Right hindlimb (tissue), 1 donor: ENCODE measurements around the gene CTDSP1.

ENCODE experiments used
- DNase-seq: peaks from one replicate; pipeline ENCODE4 v3.0.0-alpha.2; 2018

Gene CTDSP1

DNA sequence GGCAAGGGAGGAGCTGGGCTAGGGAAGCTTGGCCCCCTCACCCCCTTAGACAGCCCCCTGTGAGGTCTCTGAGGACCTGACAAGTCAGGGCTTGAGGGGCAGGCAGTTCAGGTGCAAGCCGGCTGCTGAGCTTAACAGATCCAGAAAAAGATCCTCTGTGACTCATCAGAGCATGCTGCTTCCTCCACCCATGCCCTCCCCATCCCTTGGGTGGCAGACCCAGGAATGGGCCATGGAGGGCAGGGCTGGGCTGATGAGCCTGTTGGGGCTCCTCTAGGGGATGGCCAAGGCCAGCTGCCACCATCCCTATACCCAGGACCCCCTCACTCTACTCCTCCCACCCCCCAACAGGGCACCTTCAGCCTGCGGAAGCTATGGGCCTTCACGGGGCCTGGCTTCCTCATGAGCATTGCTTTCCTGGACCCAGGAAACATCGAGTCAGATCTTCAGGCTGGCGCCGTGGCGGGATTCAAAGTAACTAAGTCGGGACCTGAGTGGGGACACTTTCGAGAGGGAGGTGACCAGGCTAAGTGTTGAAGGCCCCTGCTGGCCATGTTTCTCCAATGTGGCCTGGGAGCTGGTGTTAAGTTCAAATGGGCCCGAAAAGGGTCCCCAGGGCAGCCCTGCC is 15.7 kb upstream of the CTDSP1 start:
- no peak for DNase-seq

DNA sequence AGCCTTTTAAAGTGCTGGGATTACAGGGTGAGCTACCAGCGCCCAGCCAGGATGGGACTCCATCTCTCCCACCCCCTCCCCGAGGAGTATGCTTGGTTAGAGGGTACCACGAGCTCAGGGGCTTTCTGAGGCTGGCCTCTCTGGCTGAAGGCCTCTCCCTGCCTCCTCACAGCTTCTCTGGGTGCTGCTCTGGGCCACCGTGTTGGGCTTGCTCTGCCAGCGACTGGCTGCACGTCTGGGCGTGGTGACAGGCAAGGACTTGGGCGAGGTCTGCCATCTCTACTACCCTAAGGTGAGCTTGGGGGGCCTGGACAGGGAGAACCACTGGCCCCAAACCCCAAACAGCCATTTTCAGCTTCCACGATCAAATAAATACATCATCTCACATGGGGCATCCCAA is 14.7 kb upstream of the CTDSP1 start:
- DNase-seq: no peak

DNA sequence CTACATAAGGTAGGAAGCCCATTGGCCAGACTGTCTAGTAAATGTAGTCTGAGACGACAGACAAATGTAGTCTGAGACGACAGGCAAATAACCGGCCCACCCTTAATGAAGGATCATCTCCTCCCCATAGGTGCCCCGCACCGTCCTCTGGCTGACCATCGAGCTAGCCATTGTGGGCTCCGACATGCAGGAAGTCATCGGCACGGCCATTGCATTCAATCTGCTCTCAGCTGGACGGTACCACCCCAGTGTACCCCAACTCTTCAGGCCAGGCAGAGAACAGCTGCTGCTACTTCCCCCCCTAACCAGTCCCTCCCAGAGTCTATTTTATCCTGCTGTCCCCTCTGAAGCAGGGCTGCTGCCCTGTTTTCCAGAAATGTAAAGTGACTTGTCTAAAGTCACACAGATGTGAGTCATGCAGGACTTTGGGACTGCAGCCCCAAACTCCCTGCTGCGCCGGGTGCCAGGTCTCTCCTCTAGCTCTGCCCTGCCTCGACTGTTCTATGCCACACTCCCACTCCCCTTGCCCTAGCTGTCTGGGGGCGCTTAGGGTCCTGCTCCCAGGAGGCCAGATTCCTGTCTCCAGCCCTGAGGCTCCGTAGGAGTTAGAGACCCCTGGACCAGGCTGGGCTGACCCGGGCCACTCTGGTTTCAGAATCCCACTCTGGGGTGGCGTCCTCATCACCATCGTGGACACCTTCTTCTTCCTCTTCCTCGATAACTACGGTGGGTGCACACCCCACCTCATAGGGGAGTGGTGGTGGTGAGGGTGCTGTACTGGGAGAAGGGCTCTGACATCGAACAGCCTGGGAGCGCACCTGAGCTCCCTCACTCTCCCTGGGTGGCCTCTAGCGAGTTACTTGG is 12.9 kb upstream of the CTDSP1 start:
- no peak for DNase-seq

DNA sequence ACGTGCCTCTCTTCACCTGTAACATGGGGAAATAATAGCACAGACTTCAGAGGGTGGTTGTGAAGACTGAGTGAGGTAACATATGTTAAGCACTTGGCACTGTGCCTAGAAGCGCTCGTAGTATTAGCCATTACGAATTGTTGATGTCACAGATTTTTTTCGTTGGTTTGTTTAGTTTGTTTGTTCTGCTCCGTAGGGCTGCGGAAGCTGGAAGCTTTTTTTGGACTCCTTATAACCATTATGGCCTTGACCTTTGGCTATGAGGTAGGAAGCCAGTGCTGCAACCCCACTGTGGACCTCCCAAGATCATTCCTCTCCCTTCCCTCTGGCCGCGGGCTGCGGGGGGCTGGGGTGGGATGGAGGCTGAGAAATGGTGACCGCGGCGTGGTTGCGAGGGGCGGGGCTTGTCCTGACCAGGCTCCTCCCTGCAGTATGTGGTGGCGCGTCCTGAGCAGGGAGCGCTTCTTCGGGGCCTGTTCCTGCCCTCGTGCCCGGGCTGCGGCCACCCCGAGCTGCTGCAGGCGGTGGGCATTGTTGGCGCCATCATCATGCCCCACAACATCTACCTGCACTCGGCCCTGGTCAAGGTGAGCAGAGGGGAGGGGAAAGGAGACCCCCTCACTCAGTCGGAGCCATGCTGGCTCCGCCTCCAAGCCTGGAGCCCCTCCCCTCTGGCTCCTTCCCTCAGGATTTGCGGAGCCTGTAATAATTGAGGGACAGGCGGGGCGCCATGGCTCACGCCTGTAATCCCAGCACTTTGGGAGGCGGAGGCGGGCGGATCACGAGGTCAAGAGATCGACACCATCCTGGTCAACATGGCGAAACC is 12.1 kb upstream of the CTDSP1 start:
- DNase-seq: peak; percentile 65

DNA sequence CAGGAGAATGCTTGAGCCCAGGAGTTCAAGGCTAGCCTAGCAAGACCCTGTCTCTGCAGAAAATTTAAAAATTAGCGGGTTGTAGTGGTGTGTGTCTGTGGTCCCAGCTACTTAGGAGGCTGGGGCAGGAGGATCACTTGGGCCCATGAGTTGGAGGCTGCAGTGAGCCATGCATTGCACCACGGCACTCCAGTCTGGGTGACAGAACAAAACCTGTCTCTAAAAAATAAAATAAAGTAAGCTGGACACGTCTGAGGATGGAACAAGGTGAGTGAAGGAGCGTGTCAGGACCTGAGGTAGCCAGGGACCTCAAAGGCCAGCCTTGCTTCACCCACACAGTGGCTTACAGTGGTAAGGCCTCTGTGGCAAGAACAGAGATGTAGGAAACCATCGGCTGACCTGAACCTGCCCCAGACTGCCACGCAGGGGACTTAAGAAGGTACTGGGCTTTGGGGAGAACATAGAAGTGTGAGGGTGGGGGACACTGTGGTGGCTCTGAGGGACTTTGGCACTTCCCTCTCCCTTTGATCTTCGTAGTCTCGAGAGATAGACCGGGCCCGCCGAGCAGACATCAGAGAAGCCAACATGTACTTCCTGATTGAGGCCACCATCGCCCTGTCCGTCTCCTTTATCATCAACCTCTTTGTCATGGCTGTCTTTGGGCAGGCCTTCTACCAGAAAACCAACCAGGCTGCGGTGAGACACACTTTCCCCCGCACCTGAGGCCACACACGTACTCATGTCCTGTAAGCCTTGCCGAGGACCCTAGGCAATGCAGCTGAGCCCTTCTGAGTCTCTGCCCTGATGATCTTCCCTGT is 10.1 kb upstream of the CTDSP1 start:
- no peak for DNase-seq

DNA sequence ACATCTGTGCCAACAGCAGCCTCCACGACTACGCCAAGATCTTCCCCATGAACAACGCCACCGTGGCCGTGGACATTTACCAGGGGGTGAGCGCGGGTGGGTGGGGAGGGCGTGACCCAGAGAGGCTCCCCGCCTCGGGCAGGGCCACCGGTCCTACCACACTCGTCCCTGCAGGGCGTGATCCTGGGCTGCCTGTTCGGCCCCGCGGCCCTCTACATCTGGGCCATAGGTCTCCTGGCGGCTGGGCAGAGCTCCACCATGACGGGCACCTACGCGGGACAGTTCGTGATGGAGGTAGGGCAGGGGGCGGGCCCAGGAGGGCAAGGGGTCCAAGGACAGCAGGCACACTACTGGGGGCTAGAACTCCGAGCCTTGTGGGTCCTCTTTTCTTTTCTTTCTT is 8.5 kb upstream of the CTDSP1 start:
- DNase-seq: no peak

DNA sequence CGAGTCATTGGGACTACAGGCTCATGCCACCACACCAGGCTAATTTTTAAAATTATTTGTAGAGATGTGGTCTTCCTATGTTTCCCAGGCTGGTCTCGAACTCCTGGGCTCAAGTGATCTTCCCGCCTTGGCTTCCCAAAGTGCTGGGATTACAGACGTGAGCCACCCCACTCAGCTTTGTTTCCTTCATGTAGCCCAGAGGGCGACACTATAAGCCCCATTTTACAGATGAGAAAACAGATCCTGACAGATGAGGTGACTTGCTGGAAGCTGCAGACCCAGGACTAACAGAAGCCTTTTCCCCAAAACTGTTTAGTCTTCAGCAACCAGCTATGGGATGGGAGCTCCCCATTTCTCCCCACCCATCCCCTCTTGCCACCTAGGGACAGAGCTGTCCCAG is 7.2 kb upstream of the CTDSP1 start:
- no peak for DNase-seq

DNA sequence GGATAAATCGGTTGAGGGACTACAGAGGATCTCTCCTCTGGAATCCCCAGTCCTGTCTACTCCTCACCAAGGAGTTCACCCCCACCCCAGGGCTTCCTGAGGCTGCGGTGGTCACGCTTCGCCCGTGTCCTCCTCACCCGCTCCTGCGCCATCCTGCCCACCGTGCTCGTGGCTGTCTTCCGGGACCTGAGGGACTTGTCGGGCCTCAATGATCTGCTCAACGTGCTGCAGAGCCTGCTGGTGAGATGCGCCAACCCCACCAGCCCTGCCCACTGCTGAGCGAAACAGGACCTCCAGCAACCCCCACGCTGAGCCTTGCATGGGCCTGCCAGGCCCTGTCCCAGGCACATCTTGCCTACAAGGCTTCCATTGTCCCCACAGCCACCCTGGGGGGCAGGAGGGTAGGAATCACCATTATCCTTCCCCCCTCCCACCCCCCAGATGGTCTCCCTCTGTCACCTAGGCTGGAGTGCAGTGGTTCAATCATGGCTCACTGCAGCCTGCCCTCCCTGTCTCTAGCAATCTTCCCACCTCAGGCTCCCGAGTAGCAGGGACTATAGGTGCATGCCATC is 6.7 kb upstream of the CTDSP1 start:
- DNase-seq: no peak

DNA sequence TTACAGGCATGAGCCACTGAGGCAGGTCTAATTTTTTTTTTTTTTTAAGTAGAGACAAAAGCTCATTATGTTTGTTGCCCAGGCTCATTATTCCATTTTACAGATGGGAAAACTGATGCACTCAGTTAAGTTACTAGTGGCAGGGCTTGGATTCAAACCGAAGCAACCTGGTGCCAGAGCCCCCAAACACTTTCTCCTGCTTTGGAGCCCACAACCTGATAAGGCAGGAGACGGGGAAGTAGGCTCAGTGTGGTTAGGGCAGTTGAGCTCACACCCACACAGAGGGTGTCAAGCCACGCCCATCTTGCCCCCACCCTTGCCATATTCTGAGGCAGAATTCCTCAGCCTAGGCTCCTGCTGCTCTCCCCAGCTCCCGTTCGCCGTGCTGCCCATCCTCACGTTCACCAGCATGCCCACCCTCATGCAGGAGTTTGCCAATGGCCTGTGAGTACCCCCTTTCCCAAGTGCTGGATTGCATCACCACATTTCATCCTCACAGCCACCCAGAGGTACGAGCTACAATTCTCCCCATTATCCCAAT is 5.8 kb upstream of the CTDSP1 start:
- no peak for DNase-seq

DNA sequence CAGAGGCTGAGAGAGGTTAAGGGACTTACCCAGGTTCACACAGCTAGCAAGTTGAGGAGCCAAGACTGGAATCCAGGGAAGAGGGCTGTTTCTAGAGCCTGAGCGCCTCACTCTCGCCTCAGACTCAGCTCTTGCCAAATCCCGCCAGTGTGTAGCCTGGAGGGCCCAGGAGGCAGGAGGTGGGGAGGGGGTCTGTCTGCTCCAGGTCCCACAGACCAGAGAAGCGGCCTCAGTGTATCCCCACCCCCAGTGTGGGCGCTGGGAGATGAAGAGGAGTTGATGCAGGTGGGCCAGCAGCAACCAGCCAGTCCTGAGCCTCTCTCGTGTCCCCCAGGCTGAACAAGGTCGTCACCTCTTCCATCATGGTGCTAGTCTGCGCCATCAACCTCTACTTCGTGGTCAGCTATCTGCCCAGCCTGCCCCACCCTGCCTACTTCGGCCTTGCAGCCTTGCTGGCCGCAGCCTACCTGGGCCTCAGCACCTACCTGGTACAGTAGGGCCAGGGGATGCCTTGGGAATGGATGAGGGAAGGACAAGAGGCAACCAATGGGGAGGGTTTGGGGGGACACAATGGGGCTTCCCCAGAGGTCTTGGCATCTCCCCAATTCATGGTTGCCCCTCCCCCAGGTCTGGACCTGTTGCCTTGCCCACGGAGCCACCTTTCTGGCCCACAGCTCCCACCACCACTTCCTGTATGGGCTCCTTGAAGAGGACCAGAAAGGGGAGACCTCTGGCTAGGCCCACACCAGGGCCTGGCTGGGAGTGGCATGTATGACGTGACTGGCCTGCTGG is 5.2 kb upstream of the CTDSP1 start:
- DNase-seq: no peak

DNA sequence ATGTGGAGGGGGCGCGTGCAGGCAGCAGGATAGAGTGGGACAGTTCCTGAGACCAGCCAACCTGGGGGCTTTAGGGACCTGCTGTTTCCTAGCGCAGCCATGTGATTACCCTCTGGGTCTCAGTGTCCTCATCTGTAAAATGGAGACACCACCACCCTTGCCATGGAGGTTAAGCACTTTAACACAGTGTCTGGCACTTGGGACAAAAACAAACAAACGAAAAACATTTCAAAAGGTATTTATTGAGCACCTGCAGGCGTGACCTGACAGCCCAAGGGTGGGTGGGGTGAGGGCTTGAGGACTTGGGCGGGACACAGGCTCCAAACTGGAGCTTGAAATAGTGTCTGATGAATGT is 4.6 kb upstream of the CTDSP1 start:
- no peak for DNase-seq

DNA sequence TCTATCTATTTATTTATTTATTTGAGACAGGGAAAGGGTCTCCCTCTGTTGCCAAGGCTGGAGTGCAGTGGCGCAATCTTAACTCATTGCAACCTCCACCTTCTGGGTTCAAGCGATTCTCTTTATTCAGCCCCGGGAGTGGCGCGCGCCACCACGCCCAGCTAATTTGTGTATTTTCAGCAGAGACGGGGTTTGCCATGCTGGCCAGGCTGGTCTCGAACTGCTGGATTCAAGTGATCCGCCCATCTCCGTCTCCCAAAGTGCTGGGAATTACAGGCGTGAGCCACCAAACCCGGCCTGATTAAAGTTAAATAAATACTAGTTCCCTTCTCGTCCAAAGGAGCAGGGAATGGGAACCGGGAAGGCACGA is 4.2 kb upstream of the CTDSP1 start:
- DNase-seq: no peak

DNA sequence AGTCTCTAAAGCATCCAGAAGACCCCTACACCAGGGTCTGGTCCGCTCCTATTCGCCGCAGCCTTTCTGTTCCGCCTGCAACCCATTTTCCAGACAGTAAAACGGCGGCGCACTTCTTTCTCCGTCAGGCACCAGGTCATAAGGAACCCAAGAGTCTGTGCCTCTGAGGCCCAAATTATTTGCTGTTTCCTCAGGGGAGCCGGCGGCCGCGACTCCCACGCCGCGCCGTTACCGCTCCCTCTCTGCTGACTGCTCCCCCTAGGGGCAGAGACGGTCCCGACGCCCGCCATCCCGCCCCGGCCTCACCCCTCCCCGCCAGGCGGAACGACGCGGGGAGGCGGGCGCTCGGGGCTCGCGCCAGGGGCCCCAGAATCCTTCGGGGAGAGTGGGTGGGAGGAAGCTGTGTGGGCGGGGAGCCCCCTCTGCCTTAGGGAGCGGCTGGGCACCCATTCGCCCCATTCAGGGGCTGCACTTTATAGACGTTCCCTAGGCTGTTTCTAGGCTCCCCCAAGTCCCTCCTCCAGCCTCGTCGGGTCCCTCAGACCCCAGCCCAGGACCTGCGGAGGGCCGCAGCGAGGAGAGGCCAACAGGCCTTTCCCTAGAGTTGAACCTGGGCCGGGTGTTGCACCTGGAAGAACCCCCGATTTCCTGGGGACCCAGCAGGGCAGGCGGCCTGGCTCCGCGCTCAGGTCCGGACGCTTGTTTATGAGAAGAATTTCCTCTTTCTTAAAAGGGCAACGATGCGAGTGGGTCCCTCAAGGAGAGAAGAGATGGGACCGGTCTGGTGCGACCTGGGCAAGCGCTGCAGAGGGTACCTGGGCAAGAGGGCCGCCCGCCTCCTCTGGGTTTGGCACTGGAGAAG is 3.6 kb upstream of the CTDSP1 start:
- peak; percentile 95 for DNase-seq

DNA sequence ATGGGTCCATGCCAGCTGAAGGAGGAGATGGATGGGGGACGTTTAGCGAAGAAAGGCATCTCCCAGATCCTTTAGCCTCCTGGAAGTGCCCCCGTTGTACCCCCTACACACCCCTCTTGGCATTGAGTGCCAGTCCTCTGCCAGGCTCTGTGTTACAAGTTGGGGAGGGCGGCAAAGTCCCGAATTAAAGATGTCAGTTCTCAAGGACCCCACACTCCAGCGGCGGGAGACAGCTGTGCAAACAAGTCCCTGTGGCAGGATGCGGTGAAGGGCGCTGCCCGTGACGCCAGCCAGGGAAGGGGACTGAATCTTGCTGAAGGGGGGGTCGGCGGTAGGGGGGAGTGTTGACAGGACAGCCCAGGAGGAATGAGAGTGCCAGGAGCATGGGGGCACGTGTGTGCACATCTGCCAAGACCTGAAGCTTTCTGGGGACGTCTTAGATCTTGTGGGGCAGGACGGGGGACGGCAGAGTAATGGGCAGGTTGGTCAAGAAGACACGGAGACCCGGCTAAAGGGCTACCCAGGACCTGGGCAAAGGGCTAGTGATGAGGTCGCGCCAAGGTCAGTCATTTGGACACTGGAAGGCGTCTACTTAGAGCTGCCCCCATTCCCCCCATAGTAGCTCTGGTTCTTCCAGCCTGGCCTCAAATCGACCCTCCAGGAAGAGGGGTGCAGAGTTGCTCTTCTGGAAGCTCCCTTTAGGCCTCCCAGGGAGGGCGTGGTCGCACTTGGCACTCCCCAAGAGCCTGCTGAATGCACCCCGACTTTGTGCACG is 2.8 kb upstream of the CTDSP1 start:
- DNase-seq: peak; percentile 85

DNA sequence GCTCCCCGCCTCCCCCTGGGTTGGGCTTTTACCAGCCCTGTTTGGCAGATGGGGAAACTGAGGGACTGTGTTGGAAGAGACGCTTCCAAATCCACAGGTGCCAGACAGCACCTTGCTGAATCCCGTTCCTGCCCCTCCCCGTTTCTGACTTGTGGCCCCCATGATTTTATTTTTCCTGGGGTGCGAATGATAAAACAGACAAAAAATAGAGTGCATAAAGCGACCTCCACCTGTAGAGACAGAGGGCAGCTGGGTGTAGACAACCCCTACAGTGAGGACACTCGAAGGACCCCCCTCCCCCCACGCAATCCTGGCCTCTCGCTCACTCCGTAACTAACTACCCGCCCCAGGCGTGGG is 2.2 kb upstream of the CTDSP1 start:
- no peak for DNase-seq

DNA sequence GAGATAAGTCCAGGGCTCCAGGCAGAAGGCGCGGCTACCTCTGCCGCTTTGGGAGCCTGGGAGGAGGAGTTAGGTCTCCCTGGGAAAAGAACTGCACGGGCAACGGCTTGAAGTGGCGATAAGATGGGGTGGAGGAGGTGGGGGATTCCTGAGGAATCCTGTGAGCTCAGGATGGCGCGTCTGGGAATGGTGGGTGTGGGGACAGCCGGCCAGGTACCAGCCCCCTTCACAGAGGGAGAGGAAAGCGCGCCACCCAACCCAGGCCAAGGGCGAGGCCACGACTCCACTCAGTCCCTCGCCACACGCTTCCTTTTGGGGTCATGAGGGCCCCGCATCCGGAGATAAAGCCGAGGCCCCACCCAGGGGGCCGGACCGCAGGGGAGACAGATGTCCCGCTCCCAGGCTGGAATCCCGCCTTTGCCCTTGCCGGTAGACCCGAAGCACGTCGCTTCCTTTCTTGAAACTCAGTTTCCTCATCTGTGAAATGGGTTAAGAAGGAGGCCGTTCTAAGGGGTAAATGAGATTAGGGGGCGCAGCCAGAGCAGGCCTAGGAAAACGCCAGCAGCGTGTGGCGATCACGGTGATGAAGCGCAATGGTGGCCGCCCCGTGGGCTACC is 1.7 kb upstream of the CTDSP1 start:
- peak; percentile 69 for DNase-seq

DNA sequence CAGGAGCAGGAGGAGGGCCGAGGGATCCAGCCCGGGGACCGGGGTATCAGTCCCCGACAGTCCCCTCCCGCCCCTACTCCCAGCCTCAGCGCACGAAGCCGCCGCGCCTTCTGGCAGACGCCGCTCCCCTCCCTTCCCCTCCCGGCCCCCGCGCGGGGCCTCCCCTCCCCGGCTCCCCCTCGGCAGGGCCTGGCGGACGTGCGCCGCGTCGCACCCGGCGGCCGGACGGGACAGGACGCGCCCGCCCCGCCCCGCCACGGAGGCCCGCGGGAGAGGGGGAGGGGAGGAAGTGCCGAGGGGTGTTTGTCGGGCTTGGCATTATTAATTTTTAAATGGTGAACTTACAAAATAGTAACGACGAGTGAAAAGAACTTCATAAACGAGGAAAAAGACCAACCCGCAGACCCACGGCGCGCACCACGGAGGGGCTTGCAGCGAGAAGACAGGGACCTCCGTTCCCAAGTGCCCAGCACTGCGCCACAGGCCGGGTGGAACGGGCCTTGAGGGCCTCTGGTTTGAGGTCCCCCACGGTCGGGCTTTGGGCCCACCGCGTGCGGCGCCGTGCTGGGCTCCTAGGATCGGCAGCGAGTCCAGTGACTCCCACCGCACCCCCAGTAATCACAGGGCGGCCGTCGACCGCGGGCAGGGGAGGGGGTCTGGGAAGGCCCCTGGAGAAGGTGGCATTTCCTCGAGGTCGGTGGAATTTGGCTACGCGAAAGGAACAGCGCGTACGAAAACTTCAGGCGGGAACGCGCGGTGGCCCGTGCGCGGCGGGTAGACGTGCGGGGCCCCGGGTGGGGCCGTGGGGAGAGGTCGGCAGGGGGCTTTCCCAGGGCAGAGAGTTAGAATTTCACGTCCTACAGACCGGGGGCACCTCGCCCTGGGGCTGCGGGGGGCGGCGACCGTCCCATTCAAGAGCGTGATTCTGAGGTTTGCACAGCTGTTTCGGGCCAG is 954 bp upstream of the CTDSP1 start:
- DNase-seq: peak; percentile 93
